Activated gamma-delta T cell treated with anti-CD3 and anti-CD28 coated beads, Interleukin-2, amount 50 U/mL, for 16 hours (primary cell): ENCODE data around the gene ACR.

Experiments used
- DNase-seq: peaks from one replicate; pipeline ENCODE4 v3.0.0-alpha.2; 2020; ENCODE audit warnings: low read depth

The ACR gene

DNA sequence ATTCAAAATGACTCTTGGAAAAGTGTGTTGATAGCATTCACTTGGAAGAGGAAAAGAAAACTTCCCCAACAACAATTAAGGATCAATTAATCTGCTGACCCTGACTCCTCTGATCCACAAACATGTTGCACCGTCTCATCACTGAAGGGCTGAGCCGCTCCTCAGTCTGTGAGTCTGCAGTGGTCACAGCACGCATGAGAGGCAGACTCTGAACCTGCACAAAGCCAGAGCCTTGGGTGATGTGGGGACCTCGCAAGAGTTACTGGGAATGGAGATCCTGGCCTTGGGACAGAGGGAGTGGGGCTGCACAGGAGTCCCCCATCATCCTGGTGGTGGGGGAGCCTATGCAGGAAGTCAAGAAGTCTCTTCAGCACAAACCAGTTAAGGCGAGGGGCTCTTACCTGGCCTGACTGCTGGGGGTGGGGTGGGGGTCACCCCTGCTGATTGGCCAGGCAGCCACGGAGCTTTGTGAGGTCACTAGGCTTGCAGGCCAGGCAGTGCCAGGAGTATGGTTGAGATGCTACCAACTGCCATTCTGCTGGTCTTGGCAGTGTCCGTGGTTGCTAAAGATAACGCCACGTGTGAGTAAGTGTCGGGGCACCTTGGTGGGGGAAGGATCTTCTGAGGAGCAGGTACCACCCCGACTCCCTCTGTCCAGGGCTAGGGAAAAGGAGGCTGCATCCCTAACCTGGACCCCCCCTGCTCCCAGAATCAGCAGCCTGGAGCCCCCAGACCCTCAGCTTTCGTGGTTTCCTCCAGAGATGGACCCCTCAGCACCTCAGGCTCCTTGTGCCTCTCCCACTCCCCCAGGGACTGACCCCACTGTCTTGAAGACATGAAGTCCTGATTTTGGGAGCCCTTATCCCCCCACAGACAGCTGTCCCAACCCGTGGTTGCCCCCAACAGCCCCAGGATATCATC lies at the start of gene ACR:
Gene ACR (plus strand): TSS at position 477 of the 921 bp plus-strand sequence. CDS start 32 bp downstream, at position 509.
- no peak for DNase-seq

DNA sequence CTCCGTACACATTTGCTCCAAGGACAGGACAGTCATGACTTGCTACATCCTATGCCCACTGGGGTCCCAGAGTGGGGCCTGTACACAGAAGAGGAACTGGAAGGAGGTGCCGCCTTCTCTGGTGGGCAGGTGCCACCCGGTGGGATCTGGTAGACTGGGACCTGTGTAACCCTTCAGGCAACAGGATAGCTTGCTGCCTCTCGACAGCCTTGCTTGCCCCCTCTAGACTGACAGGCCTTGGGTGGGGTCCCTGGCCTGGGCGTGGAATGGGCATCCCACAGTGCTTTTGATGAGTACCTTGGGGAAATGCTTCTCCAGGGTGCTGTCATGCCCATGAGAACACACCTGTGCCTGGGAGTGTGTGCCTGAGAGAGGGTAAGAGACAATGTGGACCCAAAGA lies 49.6 kb upstream of the ACR start:
- DNase-seq: no peak

DNA sequence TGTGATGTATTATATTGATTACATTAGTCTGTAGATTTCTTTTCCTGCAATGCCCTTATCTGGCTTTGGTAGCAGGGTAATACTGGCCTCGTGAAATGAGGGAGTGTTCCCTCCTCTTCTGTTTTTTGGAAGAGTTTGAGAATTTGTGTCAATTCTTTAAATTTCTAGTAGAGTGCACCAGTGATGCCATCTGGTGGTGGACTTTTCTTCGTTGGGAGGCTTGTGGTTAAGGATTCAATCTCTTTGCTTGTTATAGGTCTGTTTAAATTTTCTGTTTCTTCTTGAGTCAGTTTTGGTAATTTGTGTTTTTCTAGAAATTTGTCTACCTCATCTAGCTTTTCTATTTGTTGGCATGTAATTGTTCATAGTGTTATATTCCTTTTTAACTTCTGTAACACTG lies 46.5 kb upstream of the ACR start:
- DNase-seq: no peak

DNA sequence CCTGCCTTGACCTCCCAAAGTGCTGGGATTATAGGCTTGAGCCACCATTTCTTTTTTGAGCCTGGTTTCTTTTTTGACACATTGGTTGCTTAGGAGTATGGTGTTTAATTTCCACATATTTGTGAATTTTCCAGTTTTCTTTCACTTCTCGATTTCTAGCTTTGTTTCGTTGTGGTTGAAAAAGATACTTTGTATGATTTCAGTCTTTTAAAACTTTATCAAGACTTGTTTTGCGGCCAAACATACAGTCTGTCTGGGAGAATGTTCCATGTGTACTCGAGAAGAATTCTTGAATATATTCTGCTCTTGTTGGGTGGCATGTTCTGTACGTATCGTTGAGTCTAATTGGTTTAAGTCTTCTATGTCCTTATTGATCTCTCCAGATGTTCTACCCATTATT lies 44.5 kb upstream of the ACR start:
- DNase-seq: no peak

DNA sequence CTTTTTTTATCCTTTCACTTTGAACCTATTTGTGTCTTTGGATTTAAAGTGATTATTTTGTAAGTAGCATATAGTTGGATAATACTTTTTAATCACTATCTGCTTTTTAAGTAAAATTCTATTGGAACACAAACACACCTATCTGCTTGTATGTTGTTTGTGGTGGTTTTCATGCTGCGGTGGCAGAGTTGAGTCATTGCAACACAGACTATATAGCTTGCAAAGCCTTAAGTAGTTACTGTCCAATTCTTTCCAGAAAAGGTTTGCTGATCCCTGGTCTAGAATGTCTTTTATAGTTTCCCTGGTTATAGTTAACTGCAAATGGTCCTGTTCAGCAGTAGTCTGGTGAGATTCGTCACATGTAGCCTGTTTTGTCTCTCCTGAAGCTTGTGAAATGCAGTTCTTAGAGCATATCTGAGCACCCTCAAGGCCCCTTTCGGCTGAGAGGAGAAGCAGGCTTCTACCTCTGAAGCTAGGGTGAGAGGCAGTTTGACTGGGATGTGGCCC lies 43.9 kb upstream of the ACR start:
- DNase-seq: no peak

GRCh38 chr22:50694766-50695420 lies 43.1 kb upstream of the ACR start:
- DNase-seq: no peak

GRCh38 chr22:50695421-50696250 lies 42.4 kb upstream of the ACR start:
- DNase-seq: no peak

DNA sequence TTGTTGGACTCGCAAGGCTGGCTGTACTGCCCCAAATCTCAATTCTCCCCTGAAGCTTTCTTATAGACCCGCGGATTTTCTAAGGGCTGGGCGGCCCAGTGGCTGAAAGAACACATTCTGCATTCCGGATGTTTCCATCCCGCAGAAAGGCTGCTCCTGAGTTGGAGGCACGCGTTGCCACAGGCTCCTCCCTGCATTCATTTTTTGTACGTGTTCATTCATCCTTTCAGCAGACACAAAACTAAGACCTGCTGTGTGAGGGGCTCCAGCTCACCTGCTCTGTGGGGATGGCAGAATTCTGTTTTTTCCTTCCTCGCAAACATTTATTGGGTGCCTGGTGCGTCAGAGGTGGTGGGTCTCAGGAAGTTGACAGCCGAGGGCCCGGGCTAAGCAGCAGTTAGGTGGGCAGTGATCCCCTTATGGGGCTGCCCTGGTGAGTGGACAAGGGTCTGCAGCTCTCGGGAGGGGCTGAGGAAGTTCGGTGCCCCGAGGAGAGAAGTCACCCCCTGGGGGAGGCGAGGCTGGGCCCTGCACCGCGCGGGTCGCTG lies 41.7 kb upstream of the ACR start:
- no peak for DNase-seq

- no peak for DNase-seq
Observed at GRCh38 chr22:50696799-50697561, 41.0 kb upstream of the ACR start.

DNA sequence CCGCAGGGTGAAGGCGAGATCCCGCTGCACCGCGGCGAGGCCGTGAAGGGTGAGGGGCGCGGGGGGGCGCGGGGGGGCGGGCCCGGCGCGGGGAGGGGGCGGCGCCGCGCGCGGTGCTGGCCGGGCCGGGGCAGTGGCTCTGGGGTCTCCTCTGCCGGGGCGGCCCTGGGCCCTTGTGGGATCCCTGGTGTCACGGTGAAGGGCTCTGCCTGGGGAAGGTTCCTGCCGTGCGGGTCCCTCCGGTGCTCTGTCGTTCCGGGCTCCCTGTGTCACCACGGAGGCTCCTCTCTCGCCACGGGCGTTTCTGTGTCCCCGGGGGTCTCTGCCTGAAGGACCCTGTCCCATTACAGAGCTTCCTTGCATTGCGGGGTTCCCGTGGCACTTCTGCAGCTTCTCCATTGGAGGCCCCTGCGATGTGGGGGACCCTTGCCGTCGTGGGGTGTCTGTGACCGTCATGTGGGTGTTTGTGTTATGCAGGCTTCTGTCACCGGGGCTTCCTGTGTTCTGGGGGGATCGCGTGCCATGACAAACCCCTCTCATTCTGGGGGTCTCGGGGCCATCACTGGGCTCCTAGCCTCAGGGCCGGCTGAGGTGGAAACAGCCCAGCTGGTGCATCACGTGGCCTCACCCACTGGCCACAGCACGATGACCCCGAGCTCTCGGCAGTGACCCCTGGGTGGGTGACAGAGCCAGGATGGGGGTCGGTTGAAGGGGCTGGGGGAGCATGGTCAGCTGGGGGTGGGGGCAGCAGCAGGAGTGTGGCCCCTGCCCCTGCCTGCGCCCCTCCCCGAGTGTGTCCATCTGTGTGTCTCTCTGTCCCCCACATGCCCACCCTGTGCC lies 40.1 kb upstream of the ACR start:
- DNase-seq: no peak

- DNase-seq: no peak
Observed at GRCh38 chr22:50698546-50698945, 39.5 kb upstream of the ACR start.

- no peak for DNase-seq
Observed at GRCh38 chr22:50699001-50699755, 38.8 kb upstream of the ACR start.

DNA sequence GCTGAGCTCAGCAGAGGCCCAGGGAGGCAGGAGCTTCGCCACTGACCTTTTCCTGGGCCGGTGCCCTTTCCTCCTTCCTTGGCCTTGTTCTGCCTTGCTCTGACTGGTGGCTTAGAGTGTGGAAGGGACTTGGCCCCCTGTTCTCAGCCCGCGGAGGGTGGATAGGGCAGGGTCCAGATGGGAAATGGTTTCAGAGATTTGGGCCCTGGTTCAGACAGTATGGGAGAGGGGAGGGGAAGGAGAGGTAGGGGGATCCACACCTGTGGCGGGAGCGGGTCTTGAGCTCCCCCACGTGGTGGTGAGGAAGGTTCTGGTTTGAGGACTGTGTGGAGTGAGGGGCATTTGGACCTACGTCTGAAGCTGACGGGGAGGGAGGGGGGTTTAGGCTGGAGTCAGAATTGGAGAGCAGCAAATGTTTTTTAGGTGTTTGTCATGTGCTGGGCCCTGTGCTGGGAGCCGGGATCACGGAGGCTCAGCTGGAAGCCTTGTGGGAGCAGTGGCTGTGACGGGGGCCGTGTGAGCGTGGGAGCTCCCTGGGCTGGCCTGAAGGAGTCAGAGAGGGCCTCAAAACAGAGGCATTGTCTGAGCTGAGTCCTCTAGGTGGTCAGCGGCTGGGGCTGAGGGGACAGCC lies 38.1 kb upstream of the ACR start:
- no peak for DNase-seq

- DNase-seq: no peak
Observed at GRCh38 chr22:50700387-50701075, 37.5 kb upstream of the ACR start.

- DNase-seq: no peak
Observed at GRCh38 chr22:50701076-50701419, 37.0 kb upstream of the ACR start.

DNA sequence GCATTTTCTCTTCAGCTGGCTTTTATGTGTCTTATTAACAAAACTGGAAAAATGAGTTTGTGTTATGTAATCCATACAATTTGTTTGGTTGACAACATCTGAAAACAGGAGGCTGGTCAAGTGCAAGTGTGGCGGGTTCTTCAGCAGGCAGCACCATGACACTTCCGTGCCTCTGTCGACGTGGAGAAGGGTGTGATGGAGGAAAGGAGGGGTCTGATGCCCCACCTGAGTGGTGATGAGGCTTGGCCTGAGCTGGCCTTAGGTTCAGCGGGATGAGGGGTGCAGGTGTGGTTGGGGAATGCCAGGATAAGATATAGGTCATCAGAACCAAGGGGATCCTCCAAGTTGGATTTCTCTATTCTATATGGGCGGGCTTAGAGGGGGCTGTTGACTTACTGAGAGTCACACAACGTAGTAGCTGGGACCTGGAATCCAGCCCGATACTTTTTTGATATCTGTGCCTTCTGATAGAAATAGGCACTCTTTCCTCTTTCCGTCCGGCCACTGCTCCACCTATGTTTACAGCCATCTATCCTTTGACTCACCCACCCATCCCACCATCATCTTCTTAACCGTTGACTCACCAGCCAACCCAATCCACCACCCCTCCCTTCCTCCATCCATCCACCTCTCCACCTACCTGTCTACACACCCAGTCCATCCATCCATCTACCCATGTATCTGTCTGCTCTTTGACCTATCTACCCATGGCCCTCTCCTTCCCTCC lies 36.4 kb upstream of the ACR start:
- DNase-seq: no peak

- DNase-seq: no peak
Observed at GRCh38 chr22:50702261-50702671, 35.7 kb upstream of the ACR start.
